ENCODE measurements around the gene RIPPLY1. TPM values are rescaled to one million over a fixed set of nuclear protein-coding genes. Genes with fewer than 3 reads are reported as not detected.

Gene RIPPLY1
- total and polyA plus RNA-seq, 4 donors, result not detected

GRCh38 chrX:106905064-106905708, 2.0 kb upstream of the RIPPLY1 start:
- Histone ChIP-seq H3K27me3 (ENCODE audit: control insufficient read depth in 3 of 3, insufficient read depth in 3 of 3, low read length in 2 of 3) (peaks cover 0 to 28% (median 9%) of the 10 kb centered on the region in 3 donors), H3K9ac (ENCODE audit: insufficient read depth in 1 of 2, low read length in 2 of 2) (no peak overlapping the region), H3K36me3 (ENCODE audit: control insufficient read depth in 4 of 4, insufficient read depth in 4 of 4, low read length in 4 of 4) (no peaks in the 10 kb centered on the region), H3K4me1 (ENCODE audit: control insufficient read depth in 5 of 5, insufficient read depth in 5 of 5, low read length in 5 of 5) (peaks cover 0 to 4% (median 0%) of the 10 kb centered on the region in 5 donors), H3K9me3 (ENCODE audit: control insufficient read depth in 4 of 4, insufficient read depth in 3 of 4, low read length in 3 of 4) (peaks cover 0 to 3% (median 0%) of the 10 kb centered on the region in 4 donors), H3K27ac (ENCODE audit: low read depth in 1 of 2, low read length in 1 of 2) (no peak overlapping the region), H3K4me3 (no peak overlapping the region)
- no peak for ATAC-seq (ENCODE audit: insufficient read depth, low FRiP score)
- 80 to 82% methylated on average over 5 of the region's 5 CpGs for WGBS, 2 donors
- no peak for DNase-seq
- TF ChIP-seq, protein P1, sequence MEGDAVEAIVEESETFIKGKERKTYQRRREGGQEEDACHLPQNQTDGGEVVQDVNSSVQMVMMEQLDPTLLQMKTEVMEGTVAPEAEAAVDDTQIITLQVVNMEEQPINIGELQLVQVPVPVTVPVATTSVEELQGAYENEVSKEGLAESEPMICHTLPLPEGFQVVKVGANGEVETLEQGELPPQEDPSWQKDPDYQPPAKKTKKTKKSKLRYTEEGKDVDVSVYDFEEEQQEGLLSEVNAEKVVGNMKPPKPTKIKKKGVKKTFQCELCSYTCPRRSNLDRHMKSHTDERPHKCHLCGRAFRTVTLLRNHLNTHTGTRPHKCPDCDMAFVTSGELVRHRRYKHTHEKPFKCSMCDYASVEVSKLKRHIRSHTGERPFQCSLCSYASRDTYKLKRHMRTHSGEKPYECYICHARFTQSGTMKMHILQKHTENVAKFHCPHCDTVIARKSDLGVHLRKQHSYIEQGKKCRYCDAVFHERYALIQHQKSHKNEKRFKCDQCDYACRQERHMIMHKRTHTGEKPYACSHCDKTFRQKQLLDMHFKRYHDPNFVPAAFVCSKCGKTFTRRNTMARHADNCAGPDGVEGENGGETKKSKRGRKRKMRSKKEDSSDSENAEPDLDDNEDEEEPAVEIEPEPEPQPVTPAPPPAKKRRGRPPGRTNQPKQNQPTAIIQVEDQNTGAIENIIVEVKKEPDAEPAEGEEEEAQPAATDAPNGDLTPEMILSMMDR (IDR thresholded peaks at IDR 0.05; ENCODE audit: control extremely low read depth, extremely low read depth), result no peak

- H3K9ac ChIP-seq (ENCODE audit: insufficient read depth in 1 of 2, low read length in 2 of 2), result no peak overlapping the region
- TF ChIP-seq, protein P1 (IDR thresholded peaks at IDR 0.05; ENCODE audit: control extremely low read depth, extremely low read depth), result no peak
- peaks cover 0 to 3% (median 0%) of the 10 kb centered on the region in 4 donors for H3K9me3 ChIP-seq (ENCODE audit: control insufficient read depth in 4 of 4, insufficient read depth in 3 of 4, low read length in 3 of 4)
- H3K4me3 ChIP-seq, result no peak overlapping the region
- H3K4me1 ChIP-seq (ENCODE audit: control insufficient read depth in 5 of 5, insufficient read depth in 5 of 5, low read length in 5 of 5), result peaks cover 0 to 4% (median 0%) of the 10 kb centered on the region in 5 donors
- peaks cover 0 to 16% (median 9%) of the 10 kb centered on the region in 3 donors for H3K27me3 ChIP-seq (ENCODE audit: control insufficient read depth in 3 of 3, insufficient read depth in 3 of 3, low read length in 2 of 3)
- ATAC-seq (ENCODE audit: insufficient read depth, low FRiP score) (no peak), DNase-seq (no peak)
- H3K36me3 ChIP-seq (ENCODE audit: control insufficient read depth in 4 of 4, insufficient read depth in 4 of 4, low read length in 4 of 4), result no peaks in the 10 kb centered on the region
- WGBS, 2 donors, result 73 to 89% methylated on average over 4 to 5 of the region's 5 CpGs
- H3K27ac ChIP-seq (ENCODE audit: low read depth in 1 of 2, low read length in 1 of 2), result no peak overlapping the region
These were observed 851 bp upstream of the RIPPLY1 start for GRCh38 chrX:106903856-106904528.

DNA sequence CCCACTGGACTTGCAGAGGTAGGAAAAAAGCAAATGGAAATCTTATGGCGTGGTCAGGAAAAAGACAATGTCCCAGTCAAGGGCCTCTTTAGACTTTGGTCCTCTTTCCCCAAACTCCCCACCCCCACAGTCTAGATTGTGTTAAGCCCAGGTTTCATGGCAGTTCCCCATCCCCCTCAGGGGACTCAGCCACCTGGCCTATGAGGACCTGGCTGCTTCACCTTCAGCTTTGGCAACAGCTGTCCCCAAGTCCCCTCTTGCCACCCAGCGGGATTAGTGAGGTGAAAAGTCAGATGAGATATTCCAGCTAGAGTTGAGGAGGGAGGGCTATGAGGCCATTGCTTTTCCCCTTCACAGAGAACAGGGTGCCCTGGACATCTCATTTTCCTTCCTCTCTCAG, 457 bp downstream of the RIPPLY1 start:
- DNase-seq, result no peak
- ATAC-seq (ENCODE audit: insufficient read depth, low FRiP score), result no peak
- H3K9me3 ChIP-seq (ENCODE audit: control insufficient read depth in 4 of 4, insufficient read depth in 3 of 4, low read length in 3 of 4), result peaks cover 0 to 3% (median 0%) of the 10 kb centered on the region in 4 donors
- H3K9ac ChIP-seq (ENCODE audit: insufficient read depth in 1 of 2, low read length in 2 of 2), result no peak overlapping the region
- H3K27me3 ChIP-seq (ENCODE audit: control insufficient read depth in 3 of 3, insufficient read depth in 3 of 3, low read length in 2 of 3), result peaks cover 0 to 16% (median 9%) of the 10 kb centered on the region in 3 donors
- TF ChIP-seq, protein P1 (IDR thresholded peaks at IDR 0.05; ENCODE audit: control extremely low read depth, extremely low read depth), result no peak
- no peak overlapping the region for H3K4me3 ChIP-seq
- H3K27ac ChIP-seq (ENCODE audit: low read depth in 1 of 2, low read length in 1 of 2), result no peak overlapping the region
- WGBS, 2 donors, result 75 to 100% methylated on average over 2 of the region's 2 CpGs
- no peaks in the 10 kb centered on the region for H3K36me3 ChIP-seq (ENCODE audit: control insufficient read depth in 4 of 4, insufficient read depth in 4 of 4, low read length in 4 of 4)
- peaks cover 0 to 4% (median 0%) of the 10 kb centered on the region in 5 donors for H3K4me1 ChIP-seq (ENCODE audit: control insufficient read depth in 5 of 5, insufficient read depth in 5 of 5, low read length in 5 of 5)

Measured in lung (tissue), 12 donors.